H7 (cell line): ENCODE results near the gene ADAMTSL2. TPM values are rescaled to one million over a fixed set of nuclear protein-coding genes. Genes with fewer than 3 reads are reported as not detected.

Experiments
- DNase-seq: peaks from one replicate; pipeline ENCODE4 v3.0.0; 2012
- H3K27me3 ChIP-seq: 2 replicates; pipeline ENCODE4 v1.6.0; 2011; ENCODE audit warnings: mild to moderate bottlenecking, low read length; ENCODE audit not compliant: control insufficient read depth, insufficient read depth
- H3K36me3 ChIP-seq: replicated peaks from 2 replicates; pipeline ENCODE4 v1.5.1; 2011; ENCODE audit warnings: low read length; ENCODE audit not compliant: control insufficient read depth, insufficient read depth
- H3K4me3 ChIP-seq: 2 replicates; pipeline ENCODE4 v1.5.1; 2011; ENCODE audit warnings: low read depth, mild to moderate bottlenecking, control low read depth, low read length, moderate library complexity; ENCODE audit not compliant: insufficient read depth
- total RNA-seq: library from RNA; depleted of rRNA; stranded (reverse); fragments of >200 nt; shearing (Covaris generic); gene quantifications from 2 replicates; pipeline ENCODE4 v1.2.3, GENCODE V29; 2014

ADAMTSL2 gene
- total RNA-seq, 1 experiment from 2014 or later: 0.42 TPM

DNA sequence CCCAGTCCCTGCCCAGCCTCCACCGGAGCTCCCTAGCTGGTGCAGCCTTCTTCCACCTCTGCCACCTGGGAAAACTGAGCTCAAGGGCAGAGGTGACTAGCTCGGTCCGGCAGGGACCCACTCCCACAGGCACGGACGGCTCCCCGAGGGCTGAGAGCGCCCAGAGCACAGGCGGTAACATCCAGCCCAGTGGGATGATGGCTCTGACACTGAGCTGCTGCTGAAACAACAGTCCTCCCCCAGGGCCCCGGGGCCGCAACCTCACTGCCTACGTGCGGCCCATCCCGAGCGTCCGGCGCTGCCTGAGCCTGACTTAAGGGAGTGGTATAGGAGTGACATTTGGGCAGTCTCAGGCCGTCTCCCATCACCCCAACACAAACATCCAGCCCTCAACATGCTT lies 70.9 kb downstream of the ADAMTSL2 start:
- no peak for DNase-seq
- H3K36me3 ChIP-seq: no peaks in the 10 kb centered on the region
- H3K27me3 ChIP-seq: peaks cover 9% of the 10 kb centered on the region
- no peak overlapping the region for H3K4me3 ChIP-seq

DNA sequence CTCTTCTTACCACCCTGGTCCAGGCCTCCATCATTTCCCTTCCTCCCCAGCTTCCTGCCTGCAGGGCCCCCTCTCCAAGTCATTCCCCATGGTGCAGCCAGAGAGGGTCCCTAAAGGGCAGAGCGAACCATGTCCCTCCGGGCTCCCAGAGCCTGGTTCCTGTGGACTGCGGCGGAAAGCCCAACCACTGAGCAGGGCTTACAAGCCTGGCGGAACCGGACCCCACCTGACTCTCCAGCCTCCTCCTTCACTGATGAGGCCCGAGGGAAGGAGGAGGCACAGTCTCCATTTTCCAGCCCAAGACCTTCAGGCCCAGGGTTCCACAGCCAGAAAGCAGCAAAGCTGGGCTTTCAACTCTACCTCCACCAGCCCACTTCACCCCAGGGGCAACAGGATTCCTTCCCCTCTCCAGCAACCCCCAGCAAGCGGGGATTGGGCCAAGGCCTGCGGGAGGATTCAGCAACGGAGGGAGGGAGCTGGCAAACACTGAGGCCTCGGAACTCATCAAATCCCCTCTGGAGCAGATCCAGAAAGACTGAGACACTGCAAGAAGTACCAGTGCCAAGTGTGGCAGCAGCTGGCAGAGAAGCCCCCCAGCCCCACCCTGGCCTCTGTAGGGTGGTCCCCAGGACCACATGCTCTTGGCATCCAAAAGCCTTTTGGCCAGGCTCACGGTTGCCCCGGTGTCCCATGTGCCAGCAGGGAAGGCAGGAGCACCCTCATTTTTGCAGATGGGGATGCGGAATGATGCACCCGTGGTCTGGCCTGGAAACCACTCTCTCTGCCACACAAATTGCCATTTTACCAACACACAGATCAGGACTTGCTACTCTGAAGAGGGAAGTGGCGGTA lies 71.6 kb downstream of the ADAMTSL2 start:
- no peak overlapping the region for H3K4me3 ChIP-seq
- no peaks in the 10 kb centered on the region for H3K36me3 ChIP-seq
- H3K27me3 ChIP-seq: peaks cover 9% of the 10 kb centered on the region
- no peak for DNase-seq

DNA sequence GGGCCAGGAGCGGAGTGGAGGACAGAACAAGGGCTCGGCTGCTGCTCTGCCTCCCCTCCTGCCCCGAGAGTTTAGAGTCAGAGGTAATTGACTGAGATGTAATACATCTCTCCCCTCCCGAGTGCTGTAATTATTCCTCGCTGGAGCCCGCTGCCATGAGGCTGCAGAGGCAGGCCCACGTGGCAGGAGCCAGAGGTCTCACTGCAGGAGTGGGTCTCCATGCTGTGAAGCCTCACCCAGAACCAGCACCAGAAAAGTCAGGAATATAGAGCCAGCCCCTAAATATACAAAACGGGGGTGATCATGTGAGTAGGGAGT lies 72.2 kb downstream of the ADAMTSL2 start:
- no peak for DNase-seq
- H3K4me3 ChIP-seq: no peak overlapping the region
- H3K27me3 ChIP-seq: peaks cover 9% of the 10 kb centered on the region
- no peaks in the 10 kb centered on the region for H3K36me3 ChIP-seq

DNA sequence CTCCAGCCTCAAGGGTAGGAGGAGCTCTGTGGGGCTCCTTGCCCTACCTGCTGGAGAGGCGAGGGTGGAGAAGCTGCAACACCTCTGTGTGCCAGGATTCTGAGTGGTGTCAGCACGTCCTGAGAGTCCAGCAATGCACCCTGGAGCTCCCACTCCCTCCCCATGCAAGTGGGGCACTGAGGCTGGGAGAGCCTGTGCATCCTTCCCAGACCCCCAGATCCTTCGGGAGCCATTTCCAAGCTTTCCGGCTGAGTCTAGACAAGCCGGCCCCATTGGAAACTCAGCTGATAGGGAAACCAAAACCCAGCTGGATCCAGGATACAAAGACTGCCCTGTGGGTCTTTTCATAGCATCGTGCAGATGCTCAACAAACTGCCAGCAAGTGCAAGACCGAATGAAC lies 72.9 kb downstream of the ADAMTSL2 start:
- Histone ChIP-seq H3K4me3 (no peak overlapping the region), H3K27me3 (peaks cover 9% of the 10 kb centered on the region), H3K36me3 (no peaks in the 10 kb centered on the region)
- DNase-seq: no peak

DNA sequence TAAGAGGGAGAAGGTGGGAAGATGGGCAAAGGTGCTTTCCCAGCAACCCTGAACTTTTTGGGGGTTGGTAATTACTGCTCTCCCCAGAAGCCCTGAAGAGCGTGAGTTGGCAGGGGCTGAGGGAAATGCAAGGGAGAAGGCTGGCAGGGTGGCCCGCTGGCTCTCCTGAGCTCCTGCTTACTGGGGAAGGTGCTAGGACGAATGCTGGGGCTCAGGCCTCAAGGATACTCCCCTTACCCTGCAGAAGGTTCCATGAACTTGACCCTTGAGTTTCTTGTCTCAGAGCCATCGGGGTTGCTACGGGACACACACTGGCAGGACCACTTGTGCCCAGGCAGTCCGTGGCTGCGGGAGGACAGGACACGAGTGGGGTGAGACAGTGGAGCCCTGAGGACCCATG lies 73.5 kb downstream of the ADAMTSL2 start:
- H3K4me3 ChIP-seq: no peak overlapping the region
- peaks cover 9% of the 10 kb centered on the region for H3K27me3 ChIP-seq
- no peaks in the 10 kb centered on the region for H3K36me3 ChIP-seq
- DNase-seq: no peak

DNA sequence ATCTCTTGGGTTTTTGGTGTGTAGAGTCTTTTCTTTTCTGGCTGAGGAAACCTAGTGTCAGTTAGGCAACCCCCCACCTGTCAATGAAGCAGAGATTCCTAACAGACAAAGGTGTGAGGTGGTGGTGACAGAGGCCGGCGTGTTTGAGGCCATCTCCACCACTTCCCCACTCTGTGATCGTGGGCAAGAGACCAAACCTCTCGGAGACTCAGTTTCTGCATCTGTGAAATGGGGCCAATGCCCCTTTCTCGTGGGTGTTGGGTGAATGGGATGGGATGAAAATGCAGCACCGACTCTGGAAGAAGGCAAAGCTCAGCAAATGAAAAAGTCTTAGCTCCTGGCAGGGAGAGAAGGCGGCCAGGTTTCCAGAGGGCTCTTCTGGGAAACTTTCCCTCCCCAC lies 73.9 kb downstream of the ADAMTSL2 start:
- H3K27me3 ChIP-seq: peaks cover 9% of the 10 kb centered on the region
- H3K36me3 ChIP-seq: no peaks in the 10 kb centered on the region
- DNase-seq: no peak
- H3K4me3 ChIP-seq: no peak overlapping the region

DNA sequence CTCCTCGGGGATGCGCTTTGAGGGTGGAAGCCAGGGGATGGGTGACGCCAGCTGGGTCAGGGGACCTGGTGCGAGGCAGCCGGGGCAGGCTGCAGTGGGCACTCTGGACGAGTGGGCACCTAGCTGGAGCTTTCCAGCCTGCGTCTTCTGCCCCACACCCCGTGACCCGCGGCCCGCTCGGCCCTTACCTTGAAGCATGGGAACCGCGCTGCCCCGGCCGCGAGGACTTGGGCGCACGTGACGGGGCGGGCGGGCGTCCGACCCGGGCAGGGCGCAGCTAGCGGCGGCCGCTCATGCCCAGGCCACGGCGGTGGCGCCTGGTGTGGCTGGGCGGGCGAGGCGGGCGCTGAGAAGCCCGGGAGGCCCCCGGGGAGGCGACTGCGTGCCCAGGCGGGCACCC lies 74.4 kb downstream of the ADAMTSL2 start:
- Histone ChIP-seq H3K27me3 (peaks cover 9% of the 10 kb centered on the region), H3K36me3 (no peaks in the 10 kb centered on the region), H3K4me3 (peak overlapping the region; percentile 29)
- no peak for DNase-seq

DNA sequence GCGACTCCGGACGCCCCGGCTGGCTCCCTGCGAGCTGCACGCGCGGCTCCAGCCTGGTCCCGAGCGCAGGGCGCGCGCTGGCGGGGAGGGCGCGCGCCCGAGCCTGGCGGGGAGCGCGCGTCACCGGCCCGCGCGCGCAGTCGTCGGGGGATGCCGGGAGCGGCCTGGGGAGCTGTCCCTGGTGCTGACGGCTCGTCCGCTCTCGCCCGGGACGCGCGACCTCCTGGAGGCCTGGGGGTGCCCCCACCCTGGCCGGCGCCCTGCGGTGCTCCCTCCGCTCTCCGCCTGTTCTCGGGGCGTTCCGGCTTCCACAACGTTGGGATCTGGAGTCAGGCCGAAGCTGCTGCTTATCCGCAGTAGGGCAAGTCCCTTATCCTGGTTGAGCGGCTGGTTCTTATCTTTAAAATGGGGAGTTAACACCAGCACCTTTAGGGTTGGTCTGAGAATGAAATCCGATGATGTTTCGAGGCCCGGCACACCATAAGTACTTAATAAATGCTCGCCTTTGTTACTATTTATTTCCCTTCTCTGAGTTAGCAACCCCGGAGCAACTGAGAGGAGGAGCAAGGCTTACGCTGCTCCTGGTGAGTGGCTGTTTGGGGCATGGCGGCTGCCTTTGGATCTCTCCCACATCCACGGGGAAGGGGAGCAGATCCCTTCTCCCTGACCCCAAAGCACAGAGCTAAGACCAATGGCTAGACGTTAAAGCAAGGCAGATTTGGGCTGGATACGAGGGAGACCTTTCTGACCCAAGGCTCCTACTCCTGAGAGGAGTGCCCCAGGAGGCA lies 75.0 kb downstream of the ADAMTSL2 start, which contains the start of gene FAM163B:
Gene FAM163B, minus strand, starts transcription at position 79 of the 788 bp plus-strand sequence. CDS start 29,166 bp downstream, outside the sequence.
- Histone ChIP-seq H3K36me3 (no peaks in the 10 kb centered on the region), H3K4me3 (peak within 1 kb of the TSS; percentile 29), H3K27me3 (peaks cover 9% of the 10 kb centered on the region)
- DNase-seq: peak; percentile 98

DNA sequence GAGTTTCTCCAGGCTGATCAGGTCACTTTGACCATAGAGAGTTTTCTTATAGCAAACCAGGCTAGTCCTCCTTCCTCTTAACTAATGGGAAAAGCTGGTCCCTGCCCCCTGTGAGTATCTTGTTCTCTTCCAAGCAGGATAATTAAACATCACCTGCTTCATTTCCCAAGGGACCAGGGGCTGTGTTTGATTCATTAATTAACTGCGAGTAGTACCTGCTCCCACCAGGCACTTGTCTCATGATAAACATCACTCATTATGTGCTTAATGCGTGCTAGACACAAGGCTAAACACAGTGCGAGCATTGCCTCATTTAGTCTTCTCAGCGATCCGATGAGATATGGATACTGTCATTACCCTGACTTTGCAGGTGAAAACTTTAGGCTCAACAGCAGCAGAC lies 76.3 kb downstream of the ADAMTSL2 start:
- no peak for DNase-seq
- Histone ChIP-seq H3K27me3 (peaks cover 9% of the 10 kb centered on the region), H3K36me3 (no peaks in the 10 kb centered on the region), H3K4me3 (no peak overlapping the region)

DNA sequence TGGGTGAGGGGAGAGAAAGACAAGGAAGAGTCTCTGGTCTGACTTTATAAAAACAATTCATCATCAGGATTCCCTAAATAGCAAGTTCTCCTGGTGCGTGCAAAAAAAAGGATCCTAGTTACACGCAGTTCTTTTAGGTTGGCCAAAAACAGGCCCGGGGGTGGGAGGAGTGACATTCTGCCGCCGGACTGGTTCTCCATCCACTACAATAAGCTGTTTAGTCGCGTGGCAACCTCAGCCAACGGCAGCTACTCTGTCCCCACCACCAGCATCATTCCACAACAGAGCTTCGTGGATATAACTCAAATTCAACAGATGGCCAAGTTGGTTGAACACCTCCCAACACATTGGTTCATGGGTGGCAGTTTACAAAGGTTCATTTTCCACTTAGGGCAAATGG lies 77.5 kb downstream of the ADAMTSL2 start:
- no peaks in the 10 kb centered on the region for H3K36me3 ChIP-seq

DNA sequence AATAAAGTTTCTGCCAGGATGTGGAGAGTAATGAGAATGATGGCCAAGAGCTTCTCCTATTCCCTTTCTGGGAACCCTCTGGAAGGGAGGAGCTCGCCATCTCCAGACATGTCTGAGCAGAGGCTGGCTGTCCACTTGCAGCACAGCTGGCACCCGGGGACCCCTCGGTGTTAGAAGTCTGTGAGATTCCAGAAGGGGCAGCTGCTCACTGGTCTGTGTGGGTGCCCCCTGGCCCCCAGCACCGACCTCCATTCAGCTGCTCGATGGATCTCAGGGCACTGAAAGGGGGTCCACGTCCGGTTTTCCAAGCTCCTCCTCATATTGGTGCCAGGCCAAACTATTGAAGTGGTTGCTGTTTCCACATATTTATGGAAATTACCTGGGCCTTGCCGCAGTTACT lies 78.3 kb downstream of the ADAMTSL2 start:
- H3K27me3 ChIP-seq: peaks cover 9% of the 10 kb centered on the region
- H3K36me3 ChIP-seq: no peaks in the 10 kb centered on the region
- DNase-seq: no peak
- H3K4me3 ChIP-seq: no peak overlapping the region

More for the DNA sequence above, 77.5 kb downstream of the ADAMTSL2 start:
- no peak for DNase-seq
- no peak overlapping the region for H3K4me3 ChIP-seq
- H3K27me3 ChIP-seq: peaks cover 9% of the 10 kb centered on the region

DNA sequence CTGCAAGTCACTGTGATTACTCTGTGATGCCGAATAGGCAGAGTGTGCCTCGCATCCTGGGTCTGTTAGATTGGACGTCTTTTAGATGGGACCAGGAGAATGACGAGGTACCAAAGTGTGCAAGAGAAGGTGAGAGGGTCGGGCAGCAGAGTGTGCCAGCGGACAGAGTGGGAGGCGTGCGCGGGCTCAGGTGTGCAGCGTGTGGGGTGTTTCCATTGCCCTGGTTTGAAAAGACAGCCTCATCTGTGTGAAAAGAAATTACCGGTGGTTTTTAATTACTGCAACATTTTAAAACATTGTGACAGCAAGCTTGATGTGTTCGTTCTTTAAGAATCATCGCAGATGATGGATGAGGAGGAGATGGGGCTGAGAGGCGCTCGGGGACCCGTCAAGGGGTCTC lies 78.9 kb downstream of the ADAMTSL2 start:
- H3K4me3 ChIP-seq: no peak overlapping the region
- DNase-seq: no peak
- no peaks in the 10 kb centered on the region for H3K36me3 ChIP-seq
- H3K27me3 ChIP-seq: peaks cover 7% of the 10 kb centered on the region

DNA sequence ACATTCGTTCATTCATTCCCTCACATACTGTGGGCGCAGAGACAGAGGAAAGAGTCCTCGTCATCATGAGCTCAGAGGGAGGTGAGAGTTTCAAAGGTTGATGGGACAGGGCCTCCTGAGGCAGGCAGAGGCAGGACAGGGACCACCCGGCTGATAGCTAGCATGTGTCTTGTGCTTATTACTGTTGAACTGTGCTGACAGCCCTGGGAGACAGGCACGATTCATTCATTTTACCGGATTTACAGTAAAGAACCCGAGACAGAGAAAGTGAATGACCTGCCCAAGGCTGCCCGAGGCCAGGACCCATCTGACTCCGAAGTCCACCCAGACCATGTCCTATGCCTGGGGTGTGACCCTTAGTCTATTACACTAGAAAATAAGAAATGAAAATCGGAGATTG lies 79.6 kb downstream of the ADAMTSL2 start:
- H3K27me3 ChIP-seq: peaks cover 3% of the 10 kb centered on the region; the same call in 1 of the 2 replicates
- DNase-seq: no peak
- H3K4me3 ChIP-seq: no peak overlapping the region
- H3K36me3 ChIP-seq: no peaks in the 10 kb centered on the region

DNA sequence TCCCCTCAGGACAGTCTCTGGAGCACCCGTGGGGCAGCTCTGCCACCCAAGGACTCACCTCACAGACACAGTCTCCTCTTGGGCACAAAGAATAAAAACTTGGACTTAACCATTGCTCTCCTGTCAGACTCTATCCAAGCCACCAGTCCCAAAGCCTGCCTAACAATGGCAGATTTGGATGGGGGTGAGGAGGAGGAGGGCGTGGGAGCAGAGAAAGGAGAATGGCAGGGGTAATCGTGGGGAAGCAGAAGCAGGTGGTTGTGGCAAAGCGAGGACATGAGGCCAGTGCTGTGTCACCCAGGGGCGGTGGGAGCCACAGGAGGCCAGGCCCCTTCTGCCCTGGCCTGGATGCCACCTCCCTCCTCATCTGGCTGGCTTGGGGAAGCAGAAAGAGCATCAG lies 80.2 kb downstream of the ADAMTSL2 start:
- H3K36me3 ChIP-seq: no peaks in the 10 kb centered on the region
- no peak for DNase-seq
- no peak overlapping the region for H3K4me3 ChIP-seq
- H3K27me3 ChIP-seq: no peaks in the 10 kb centered on the region

DNA sequence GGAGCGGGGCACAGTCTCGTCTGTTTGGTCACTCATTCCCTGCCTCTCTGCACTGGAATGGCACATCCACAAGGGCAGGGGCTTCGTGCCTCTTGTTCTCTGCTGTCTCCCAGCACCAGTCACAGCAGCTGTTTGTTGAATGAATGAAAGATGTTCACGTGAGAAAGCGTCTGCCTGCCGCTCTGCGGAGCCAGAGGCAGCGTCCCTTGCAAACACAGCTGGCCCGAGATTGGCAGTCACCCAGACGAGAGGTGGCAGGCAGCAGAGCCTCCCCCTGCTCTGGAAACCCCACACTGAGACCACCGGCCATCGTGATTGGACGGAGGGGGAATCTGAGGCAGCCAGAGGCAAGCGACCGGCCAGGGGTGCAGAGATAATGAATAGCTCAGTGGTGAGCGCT lies 80.7 kb downstream of the ADAMTSL2 start:
- no peak for DNase-seq
- no peaks in the 10 kb centered on the region for H3K36me3 ChIP-seq
- H3K27me3 ChIP-seq: no peaks in the 10 kb centered on the region
- H3K4me3 ChIP-seq: no peak overlapping the region
